Breast epithelium (tissue), 3 donors: ENCODE measurements around the gene FSD2.

Experiments
- CTCF ChIP-seq, 3 donors: fragments of 450-650 bp; IDR thresholded peaks; one replicate each; pipeline ENCODE4 v1.5.1; 2016 to 2017; ENCODE audit warnings: antibody characterized with exemption in 3 of 3, mild to moderate bottlenecking in 3 of 3, moderate library complexity in 3 of 3
- POLR2A ChIP-seq: fragments of 450-650 bp; IDR thresholded peaks from one replicate; pipeline ENCODE4 v1.6.1; 2016; ENCODE audit warnings: antibody characterized with exemption, mild to moderate bottlenecking, moderate library complexity

- no peak for TF ChIP-seq CTCF (IDR thresholded peaks at IDR 0.05)
- no peak for TF ChIP-seq POLR2A
These were observed 2.8 kb upstream of the FSD2 start for GRCh38 chr15:82808634-82809041.
